Testis (tissue), 3 donors: ENCODE measurements around the gene KRTAP10-1. TPM values are rescaled to one million over a fixed set of nuclear protein-coding genes. Genes with fewer than 3 reads are reported as not detected.

ENCODE experiments used
- DNase-seq: peaks from one replicate; pipeline ENCODE4 v3.0.0-alpha.2; 2019
- H3K27ac ChIP-seq, 2 donors: fragments of 200-600 bp; sonication (generic); one replicate each; pipeline ENCODE4 v1.5.1; 2019
- H3K27me3 ChIP-seq: fragments of 200-600 bp; sonication (generic); one replicate; pipeline ENCODE4 v1.5.1; 2019
- H3K36me3 ChIP-seq: fragments of 200-600 bp; sonication (generic); one replicate; pipeline ENCODE4 v1.5.1; 2017; ENCODE audit warnings: low read depth; ENCODE audit errors: missing control alignments
- H3K4me1 ChIP-seq: fragments of 200-600 bp; sonication (generic); one replicate; pipeline ENCODE4 v1.5.1; 2019
- H3K4me3 ChIP-seq, 2 donors: fragments of 200-600 bp; sonication (generic); one replicate each; pipeline ENCODE4 v1.5.1; 2017 to 2019
- H3K9me3 ChIP-seq: fragments of 200-600 bp; sonication (generic); one replicate; pipeline ENCODE4 v1.5.1; 2017
- POLR2A ChIP-seq: fragments of 450-650 bp; IDR thresholded peaks from one replicate; pipeline ENCODE4 v1.6.1; 2017; ENCODE audit warnings: antibody characterized with exemption, mild to moderate bottlenecking, moderate library complexity
- WGBS, 2 donors: methylation state at CpG; one replicate each; pipeline ENCODE4 v1.1.5; 2018; 5-methylcytosine and 5-hydroxymethylcytosine counted together
- intact Hi-C: fragments of 100-400 bp; cut with DNase I; formaldehyde crosslinking; loops from one replicate; pipeline ENCODE4 v1.15.1; 2023; ENCODE audit warnings: low total_unique reads
- polyA plus RNA-seq: library from polyadenylated mRNA; stranded (reverse); fragments of 350-450 nt; fragmentation: Illumina TruSeq; extraction: RNeasy Lipid Tissue Mini Kit (QIAGEN cat#74804); gene quantifications from one replicate; pipeline ENCODE4 v1.2.3, GENCODE V29; 2014; ENCODE audit warnings: low read depth, low replicate concordance; ENCODE audit not compliant: insufficient read depth
- total RNA-seq, 2 donors: library from RNA; depleted of rRNA; stranded (reverse); fragments of >200 nt; gene quantifications; one replicate each; pipeline ENCODE4 v1.2.3, GENCODE V29; 2016
- TF ChIP-seq, protein P1 (sequence below), 3 experiments: fragments of 450-650 bp in 2 of 3; fragments of 200-600 bp in 1 of 3; sonication (generic) in 1 of 3; IDR thresholded peaks; one replicate each; pipeline ENCODE4 v1.5.1; 2016 to 2019; ENCODE audit warnings: antibody characterized with exemption in 3 of 3, mild to moderate bottlenecking in 2 of 3, moderate library complexity in 1 of 3

KRTAP10-1 gene
- total and polyA plus RNA-seq, 3 donors from 2014 or later: not detected

DNA sequence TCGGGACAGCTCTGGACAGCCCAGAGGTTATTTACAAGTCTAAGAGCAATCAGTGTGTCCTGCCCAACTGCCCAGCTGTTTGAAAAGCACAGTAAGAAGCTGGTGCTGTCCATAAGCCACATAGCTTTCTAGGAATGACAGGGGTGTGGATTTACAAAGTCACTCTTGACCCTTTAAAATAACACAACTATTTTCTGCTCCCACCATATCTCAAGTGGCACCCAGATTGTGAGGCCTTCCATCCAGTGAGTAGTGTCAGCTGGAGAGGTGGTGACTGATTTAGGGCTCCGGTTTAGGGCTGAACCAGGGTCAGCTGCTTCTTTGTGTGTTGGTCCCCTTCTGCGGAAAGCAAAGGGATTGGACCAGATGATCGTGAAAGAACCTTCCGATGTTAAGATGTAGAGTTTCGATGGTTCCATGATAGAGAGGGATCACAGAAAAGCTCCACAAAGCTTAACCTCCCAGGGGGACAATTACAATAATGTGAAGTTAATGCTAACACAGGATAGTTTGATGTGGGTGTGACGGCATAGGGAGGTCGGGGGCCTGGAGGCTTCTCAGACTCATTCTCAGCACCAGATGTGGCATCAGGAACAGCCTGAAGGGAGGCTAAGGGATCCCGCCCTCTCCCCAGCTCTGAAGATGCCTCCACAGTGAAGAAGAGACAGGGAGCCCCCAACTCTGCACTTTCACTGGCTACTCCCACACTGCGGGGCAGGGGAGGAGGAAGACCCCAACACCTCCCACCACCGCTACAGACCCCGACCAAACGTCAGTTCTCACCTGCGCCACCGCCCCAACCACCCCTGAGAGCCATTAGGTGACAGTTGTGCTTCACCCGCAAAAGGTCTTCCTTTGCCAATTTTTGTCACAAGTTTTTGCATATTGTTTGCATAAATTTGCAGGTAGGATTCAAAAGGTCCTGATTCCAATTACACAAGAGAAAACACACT, 44.1 kb downstream of the KRTAP10-1 start:
- H3K27ac ChIP-seq: no peak overlapping the region
- 87 to 89% methylated on average over 15 to 16 of the region's 16 CpGs for WGBS, 2 donors
- no peak overlapping the region for H3K4me3 ChIP-seq
- H3K27me3 ChIP-seq: no peaks in the 10 kb centered on the region
- H3K9me3 ChIP-seq: no peaks in the 10 kb centered on the region
- H3K4me1 ChIP-seq: no peaks in the 10 kb centered on the region
- no peaks in the 10 kb centered on the region for H3K36me3 ChIP-seq
- TF ChIP-seq, protein P1, sequence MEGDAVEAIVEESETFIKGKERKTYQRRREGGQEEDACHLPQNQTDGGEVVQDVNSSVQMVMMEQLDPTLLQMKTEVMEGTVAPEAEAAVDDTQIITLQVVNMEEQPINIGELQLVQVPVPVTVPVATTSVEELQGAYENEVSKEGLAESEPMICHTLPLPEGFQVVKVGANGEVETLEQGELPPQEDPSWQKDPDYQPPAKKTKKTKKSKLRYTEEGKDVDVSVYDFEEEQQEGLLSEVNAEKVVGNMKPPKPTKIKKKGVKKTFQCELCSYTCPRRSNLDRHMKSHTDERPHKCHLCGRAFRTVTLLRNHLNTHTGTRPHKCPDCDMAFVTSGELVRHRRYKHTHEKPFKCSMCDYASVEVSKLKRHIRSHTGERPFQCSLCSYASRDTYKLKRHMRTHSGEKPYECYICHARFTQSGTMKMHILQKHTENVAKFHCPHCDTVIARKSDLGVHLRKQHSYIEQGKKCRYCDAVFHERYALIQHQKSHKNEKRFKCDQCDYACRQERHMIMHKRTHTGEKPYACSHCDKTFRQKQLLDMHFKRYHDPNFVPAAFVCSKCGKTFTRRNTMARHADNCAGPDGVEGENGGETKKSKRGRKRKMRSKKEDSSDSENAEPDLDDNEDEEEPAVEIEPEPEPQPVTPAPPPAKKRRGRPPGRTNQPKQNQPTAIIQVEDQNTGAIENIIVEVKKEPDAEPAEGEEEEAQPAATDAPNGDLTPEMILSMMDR (IDR thresholded peaks at IDR 0.05): no peak
- TF ChIP-seq POLR2A: no peak
- DNase-seq: no peak
- intact Hi-C loops: no loop called here

DNA sequence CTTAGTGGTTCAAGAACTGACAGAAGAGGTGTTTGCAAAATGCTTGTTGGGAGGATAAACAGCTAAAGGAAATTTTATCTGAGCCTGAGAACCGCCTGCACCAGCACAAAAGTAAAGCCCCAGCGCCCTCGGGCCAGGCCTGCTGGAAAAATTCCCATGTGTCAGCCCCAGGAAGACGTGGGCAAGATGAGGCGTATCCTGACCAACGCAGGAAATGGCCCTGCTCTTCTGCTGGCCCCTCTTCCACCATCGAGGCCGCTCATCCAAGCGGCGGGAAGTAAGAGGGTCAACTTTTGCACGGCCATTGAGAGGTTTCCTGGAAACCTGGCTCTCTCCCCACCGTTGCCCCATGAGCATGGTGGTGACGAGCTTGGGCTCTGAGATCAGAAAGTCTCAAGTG, 45.0 kb downstream of the KRTAP10-1 start:
- no peak overlapping the region for H3K27ac ChIP-seq
- intact Hi-C loops: no loop called here
- DNase-seq: no peak
- H3K36me3 ChIP-seq: no peaks in the 10 kb centered on the region
- H3K4me1 ChIP-seq: no peaks in the 10 kb centered on the region
- no peaks in the 10 kb centered on the region for H3K9me3 ChIP-seq
- H3K27me3 ChIP-seq: no peaks in the 10 kb centered on the region
- TF ChIP-seq, protein P1 (IDR thresholded peaks at IDR 0.05): no peak
- no peak for TF ChIP-seq POLR2A
- H3K4me3 ChIP-seq: no peak overlapping the region
- 93 to 94% methylated on average over 13 of the region's 13 CpGs for WGBS, 2 donors

DNA sequence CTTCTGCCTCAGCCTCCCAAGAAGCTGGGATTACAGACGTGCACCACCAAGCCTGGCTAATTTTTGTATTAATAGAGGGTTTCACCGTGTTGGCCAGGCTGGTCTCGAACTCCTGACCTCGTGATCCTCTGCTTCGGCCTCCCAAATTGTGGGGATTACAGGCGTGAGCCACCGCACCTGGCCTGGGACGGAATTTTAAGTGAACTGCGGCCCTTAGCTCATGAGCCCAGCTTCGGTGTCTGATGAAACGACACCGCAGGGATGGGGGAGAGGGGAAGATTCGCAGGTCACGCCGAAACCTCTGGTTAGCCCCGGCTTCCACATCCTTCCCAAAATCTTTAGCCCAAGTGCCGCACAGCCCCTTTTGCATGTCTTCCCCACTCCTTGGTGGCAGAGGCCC, 45.6 kb downstream of the KRTAP10-1 start:
- no peaks in the 10 kb centered on the region for H3K27me3 ChIP-seq
- DNase-seq: no peak
- H3K27ac ChIP-seq: no peak overlapping the region
- WGBS, 2 donors: 92 to 94% methylated on average over 17 of the region's 17 CpGs
- no peak overlapping the region for H3K4me3 ChIP-seq
- H3K4me1 ChIP-seq: no peaks in the 10 kb centered on the region
- H3K9me3 ChIP-seq: no peaks in the 10 kb centered on the region
- no peak for TF ChIP-seq POLR2A
- TF ChIP-seq, protein P1 (IDR thresholded peaks at IDR 0.05): no peak
- H3K36me3 ChIP-seq: no peaks in the 10 kb centered on the region
- intact Hi-C loops: no loop called here

DNA sequence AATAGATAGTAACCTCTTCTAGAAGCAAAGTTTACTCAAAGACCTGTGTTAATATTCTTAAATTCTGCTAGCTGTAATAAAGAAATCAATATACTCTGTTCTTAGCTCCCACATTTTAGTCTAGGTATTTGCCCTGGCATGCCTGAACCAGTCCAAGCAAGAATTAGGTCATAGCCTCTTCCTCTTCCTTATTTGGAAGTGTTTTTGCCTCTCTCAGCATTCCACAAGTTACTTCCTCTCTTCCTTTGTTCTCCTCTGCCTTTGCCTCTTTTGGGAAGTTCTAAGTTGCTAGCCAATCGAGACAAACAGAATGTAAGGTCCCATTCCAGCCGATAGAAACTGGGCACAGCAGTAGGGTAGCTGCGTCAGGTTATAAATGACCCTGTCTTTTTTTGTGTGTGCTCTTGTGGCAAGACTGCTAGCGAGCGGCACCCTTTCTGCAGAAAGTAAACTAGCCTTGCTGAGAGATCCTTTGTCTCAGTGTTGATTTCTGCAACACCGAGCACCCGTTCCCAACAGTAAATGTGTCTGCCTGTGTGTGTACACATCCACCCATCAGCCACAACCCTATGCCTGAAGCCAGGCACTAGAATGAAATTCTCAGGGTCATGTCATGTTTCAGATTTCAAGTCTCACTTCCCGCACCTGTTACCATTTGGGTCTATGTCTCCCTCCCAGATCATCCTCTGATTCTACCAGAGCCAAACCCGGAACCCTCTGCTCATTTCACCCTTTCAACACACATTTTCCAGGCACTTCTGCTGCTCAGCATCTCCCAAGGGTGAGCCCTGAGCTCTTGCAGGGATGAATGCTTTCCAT, 47.2 kb downstream of the KRTAP10-1 start:
- TF ChIP-seq, protein P1 (IDR thresholded peaks at IDR 0.05): no peak
- no peak for TF ChIP-seq POLR2A
- Histone ChIP-seq H3K27ac (no peak overlapping the region), H3K4me1 (no peaks in the 10 kb centered on the region), H3K9me3 (no peaks in the 10 kb centered on the region), H3K36me3 (no peaks in the 10 kb centered on the region), H3K4me3 (no peak overlapping the region), H3K27me3 (no peaks in the 10 kb centered on the region)
- intact Hi-C loops: no loop called here
- WGBS, 2 donors: 89% methylated on average over 9 of the region's 9 CpGs
- no peak for DNase-seq
